GM21447 (cell line): Measurements from ENCODE around the gene CC2D2A.
A peak's percentile ranks its signal among the peaks of the same experiment; 100 is the strongest.
"Not testable (repeated sequence)": the region's sequence is repeated elsewhere in the genome, so short reads cannot be mapped to it uniquely, and the experiment has no call there.

Experiments used
- ATAC-seq: cut with Tn5 transposase; IDR thresholded peaks from one replicate; pipeline ENCODE4 v1.9.1; 2021; ENCODE audit not compliant: unreplicated experiment

CC2D2A gene

DNA sequence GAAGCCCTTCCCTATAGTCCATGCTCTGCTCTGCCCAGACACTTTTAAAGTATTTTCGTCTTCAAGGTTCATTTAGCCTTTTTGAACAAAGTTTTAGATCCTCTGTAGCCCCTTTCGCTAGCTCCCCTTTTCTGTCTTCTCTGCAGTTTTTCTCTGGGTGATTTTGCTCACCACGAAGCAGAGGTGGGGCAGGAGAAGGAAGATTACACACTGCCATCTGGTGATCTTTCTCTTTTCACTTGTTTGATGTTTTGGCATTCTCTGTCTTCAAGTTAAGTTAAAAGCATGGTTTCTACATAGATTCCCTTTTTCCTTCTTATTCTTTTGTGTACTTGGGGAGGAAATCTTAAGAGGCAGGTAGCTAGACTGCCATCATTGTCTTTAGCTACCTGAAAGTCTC, 43.9 kb downstream of the CC2D2A start:
- no peak for ATAC-seq

GRCh38 chr4:15515106-15515505, 45.4 kb downstream of the CC2D2A start:
- ATAC-seq = no peak

DNA sequence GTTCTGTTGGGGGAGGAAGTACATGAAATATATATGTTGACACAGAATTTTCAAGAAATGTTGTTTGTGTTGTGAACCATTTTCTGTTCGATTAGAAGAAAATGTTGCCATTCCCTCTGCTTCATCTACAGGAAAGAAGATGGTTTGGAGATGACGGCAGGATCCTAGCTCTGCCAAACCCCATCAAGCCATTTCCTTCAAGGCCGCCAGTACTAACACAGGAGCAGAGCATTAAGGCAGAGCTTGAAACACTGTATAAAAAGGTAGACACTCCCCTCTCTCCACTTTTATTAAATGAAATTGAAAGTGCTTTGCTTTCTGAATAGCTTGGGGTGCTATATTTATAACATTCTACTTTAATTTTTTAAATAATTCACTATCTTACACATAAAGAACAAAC, 46.8 kb downstream of the CC2D2A start:
- ATAC-seq = no peak

DNA sequence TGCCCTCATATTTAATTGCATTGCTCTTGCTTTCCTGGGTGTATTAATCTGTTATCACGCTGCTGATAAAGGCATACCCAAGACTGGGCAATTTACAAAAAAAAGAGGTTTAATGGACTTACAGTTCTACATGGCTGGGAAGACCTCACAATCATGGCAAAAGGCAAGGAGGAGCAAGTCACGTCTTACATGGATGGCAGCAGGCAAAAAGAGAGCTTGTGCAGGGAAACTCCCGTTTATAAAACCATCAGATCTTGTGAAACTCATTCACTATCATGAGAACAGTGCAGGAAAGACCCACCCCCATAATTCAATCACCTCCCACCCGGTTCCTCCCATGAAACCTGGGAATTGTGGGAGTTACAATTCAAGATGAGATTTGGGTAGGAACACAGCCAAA, 48.0 kb downstream of the CC2D2A start:
- not testable (repeated sequence) for ATAC-seq

DNA sequence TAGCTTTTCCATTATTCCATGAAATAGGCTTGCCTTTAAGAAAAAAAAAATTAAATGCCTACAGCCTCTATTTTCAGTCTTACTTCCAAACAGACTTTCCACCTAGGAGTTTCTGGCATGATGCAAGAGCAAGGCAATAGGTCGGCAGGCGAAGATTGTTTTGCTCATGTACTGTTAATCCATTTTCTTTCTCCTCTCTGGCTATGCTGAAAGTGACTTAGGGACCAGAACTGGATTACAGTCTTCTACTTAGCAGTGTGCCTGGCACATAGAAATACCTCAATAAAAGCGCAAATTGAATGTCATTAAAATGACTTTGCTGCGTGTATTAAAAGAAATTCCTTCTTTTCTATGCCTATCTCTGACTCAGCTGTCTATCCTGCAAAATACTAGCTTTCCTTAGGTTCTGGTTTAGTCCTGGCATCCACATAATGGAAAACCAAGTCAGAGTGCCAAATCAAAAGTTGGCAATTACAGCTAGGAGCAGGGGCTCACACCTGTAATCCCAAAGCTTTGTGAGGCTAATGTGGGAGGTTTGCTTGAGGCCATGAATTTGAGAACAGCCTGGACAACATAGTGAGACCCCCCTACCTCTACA, 51.9 kb downstream of the CC2D2A start:
- no peak for ATAC-seq

GRCh38 chr4:15525080-15525479, 55.4 kb downstream of the CC2D2A start:
- no peak for ATAC-seq

- no peak for ATAC-seq
Measured at GRCh38 chr4:15526924-15527592, 57.4 kb downstream of the CC2D2A start.

DNA sequence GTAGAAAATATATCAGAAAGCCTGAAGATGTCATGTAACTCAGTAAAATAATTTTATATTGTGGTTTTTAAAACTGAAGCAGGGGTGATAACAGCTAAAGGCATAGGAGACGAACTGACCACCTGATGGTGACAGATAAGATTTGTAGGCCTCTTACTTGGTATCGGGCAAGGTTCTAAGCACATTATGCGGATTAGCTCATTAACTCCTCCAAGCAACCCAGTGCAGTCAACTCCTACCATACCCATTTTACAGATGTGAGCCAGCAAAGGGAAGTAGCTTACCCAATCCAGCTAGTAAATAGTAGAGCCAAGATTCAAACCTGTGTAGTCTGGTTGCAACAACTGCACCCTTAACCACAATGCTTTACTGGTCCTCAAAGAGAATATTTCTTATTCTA, 62.1 kb downstream of the CC2D2A start:
- no peak for ATAC-seq

GRCh38 chr4:15533817-15534216, 64.1 kb downstream of the CC2D2A start:
- ATAC-seq = no peak

- ATAC-seq = no peak
Measured at GRCh38 chr4:15535599-15535998, 65.9 kb downstream of the CC2D2A start.

- no peak for ATAC-seq
Measured at GRCh38 chr4:15536552-15537499, 67.1 kb downstream of the CC2D2A start.

- no peak for ATAC-seq
Measured at GRCh38 chr4:15541941-15542340, 72.3 kb downstream of the CC2D2A start.

DNA sequence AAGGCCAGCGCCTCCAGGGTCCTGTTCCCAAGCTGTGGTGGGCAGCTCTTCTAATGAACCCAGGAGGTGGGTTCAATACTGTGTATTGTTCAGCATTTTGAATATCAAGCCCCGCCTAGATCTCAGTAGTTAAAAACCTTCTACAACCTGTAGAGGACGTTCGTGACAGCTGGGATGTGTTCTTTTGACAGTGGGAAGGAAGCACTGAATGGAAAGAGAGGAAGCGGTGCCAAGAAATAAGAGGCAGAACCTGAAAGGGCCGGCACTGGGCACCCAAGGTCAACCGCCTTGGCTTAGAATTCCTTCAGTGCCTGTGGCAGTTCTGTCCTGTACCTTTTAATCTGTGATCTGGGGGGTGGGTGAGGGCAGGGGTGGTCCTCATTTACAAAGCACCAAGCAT, 73.1 kb downstream of the CC2D2A start:
- no peak for ATAC-seq

DNA sequence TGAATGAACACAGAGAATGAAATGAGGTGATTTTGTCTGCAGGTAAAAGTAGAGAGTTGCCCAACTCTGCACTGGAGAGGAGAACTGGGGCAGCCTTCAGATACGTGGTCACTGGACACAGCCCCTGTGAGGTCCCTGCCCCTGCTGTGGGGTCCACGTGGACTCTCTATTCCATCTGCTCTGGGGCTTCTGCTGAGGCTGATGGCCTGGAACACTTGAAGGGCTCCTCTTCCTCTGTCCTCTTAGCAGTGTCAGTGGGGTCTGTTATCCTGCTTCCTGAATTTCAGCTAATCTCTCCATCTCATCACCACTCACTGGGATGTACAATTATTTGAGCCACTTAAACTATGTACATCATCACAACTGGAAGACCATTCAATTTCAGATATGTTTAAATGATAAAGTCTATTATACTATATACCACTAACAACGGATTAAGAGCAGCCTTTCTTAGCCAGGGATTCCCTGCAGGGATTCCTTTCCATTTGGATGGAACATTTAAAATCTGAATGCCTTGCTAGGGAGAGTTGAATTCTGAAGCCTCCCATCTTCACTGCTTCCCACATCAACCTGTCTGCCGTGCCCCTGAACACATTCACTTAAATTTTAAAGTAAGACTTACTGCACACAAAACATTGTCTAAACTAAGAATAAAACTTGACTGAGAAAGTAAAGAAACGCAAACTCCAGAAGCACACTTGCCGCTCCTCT, 74.0 kb downstream of the CC2D2A start:
- ATAC-seq = no peak

- ATAC-seq = no peak
Measured at GRCh38 chr4:15544248-15544729, 74.6 kb downstream of the CC2D2A start.

- ATAC-seq = no peak
Measured at GRCh38 chr4:15545371-15545770, 75.7 kb downstream of the CC2D2A start.

GRCh38 chr4:15547392-15547791, 77.7 kb downstream of the CC2D2A start:
- ATAC-seq = peak; percentile 51

DNA sequence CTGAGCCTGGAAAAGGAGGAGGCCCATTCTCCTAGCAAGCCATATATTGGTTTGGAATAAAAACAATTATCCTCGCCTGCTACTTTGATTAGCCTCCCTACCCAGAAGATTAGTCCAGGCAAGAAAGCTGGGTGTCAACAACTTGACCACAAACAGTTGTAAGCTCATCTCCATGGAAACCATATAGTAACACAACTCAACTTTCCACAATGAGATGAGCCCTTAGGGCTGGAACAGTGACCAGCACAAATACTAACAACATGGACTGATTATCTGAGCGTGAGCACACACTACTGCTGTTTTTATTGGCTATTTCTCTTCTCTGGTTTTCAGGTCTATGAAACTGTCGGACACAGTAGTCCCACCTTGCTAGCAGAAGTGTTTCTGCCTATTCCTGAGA, 80.8 kb downstream of the CC2D2A start:
- no peak for ATAC-seq

DNA sequence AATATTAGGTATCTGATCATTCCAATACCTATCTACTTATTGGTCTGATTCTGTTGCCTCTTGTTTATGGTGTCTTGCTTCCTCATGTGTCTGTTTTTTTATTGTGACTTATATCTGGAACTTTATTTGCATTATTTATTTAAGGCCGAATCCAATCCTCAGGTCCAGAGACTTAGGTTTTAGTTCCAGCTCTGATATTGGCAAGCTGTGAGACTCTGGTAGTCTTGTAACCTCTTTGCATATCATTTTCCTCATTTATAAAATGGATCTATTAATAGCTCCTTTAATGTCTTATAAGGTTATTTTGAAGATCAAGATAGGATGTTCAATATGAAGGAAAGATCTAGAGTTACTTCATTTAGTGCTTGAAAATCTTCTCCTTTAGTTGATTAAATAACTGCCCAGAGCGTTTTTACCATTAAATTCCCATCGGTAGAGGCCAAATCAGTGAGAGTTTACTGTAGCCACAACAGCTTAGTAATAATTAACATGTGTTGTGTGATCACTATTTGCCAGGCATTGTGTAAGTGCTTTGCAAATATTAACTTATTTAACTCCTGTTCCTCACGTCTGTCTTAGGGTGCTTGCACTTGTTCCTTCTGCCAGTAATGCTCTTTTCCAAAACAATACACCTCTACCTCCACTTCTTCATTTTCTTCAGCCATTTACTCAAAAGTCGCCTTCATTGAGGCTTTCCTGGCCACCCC, 82.2 kb downstream of the CC2D2A start:
- no peak for ATAC-seq

- no peak for ATAC-seq
Measured at GRCh38 chr4:15552557-15553362, 83.1 kb downstream of the CC2D2A start.
